Activated T-cell treated with anti-CD3 and anti-CD28 coated beads, Interleukin-2, amount 50 U/mL, for 48 hours (primary cell): ENCODE data around the gene SUOX.
"Not testable (repeated sequence)": the region's sequence is repeated elsewhere in the genome, so short reads cannot be mapped to it uniquely, and the experiment has no call there.

Source experiments
- DNase-seq, 2 experiments: peaks; one replicate each; pipeline ENCODE4 v3.0.0-alpha.2; 2020

Gene SUOX

GRCh38 chr12:55996715-55997534 lies at the start of gene SUOX:
TSS of gene SUOX (plus strand) at chr12:55997276. CDS start at chr12:56002222, 4,946 bp downstream.
- DNase-seq, result peak; percentile 48 to 60

- no peak for DNase-seq
These were observed 41.7 kb upstream of the SUOX start for GRCh38 chr12:55955344-55955743.

DNA sequence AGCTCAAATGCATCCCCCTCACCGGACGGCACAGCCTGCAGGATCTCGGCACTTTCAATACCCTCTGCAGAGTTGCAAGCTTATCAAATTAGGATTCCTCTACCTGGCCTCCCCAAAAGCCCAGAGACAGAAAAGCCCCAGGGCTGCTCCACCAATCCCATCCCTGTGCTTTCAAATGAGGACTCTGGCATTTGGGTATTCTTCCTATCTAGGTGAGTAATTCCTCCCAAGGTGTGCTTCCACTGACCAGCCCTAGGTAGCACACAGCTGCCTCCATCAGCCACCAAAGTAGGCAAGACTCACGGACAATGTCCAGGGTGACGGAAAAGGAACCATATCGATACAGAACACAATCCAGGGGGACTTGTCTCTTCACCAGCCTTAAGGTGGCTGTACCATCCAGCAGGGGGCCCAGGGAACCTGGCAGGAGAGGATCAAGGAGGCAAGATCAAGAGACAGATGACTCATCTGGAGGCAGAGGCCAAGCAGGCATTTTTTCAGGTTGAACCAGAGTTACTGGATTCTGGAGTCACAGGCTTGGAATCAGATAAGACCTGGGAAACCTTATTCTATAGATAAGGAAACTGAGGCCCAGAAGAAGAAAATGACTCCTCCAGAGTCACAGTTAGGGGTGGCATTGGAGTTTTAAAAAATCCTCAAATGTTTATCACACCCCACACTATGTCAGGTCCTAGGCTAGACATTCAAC lies 41.1 kb upstream of the SUOX start:
- peak; percentile 68 to 70 for DNase-seq

DNA sequence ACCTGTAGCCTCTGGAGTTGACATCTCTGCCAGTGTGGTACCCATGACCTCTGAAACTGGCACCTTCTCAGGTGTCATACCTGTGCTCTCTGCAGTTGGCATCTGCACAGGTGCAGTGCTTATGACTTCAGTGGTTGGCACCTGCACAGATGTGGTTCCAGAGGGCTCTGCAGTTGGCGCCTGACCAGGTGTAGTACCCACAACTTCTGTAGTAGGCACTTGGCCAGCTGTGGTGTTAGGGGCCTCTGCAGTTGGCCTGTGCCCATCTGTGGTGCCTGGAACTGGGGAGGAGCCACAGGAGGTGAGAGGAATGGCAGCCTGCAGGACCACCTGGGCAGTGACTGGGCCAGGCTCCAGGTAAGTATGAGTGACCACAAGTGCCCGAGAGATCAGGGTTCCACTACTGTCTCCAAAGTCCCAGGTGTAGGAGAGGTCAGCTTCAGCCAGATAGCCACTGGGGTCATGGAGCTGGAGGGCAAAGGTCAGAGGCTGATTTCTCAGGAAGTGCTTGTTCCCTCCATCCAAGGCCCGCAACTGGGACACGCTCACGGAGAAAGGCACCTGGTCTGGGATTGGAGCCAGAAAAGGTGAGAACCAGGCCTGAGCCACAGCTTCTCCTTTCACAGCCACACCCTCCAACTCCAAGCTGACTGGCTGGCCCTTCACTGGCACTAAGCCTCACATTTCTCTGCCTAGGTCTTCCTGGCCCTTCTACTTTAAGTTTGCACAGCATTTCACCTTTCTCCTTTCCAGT lies 39.8 kb upstream of the SUOX start:
- no peak for DNase-seq

DNA sequence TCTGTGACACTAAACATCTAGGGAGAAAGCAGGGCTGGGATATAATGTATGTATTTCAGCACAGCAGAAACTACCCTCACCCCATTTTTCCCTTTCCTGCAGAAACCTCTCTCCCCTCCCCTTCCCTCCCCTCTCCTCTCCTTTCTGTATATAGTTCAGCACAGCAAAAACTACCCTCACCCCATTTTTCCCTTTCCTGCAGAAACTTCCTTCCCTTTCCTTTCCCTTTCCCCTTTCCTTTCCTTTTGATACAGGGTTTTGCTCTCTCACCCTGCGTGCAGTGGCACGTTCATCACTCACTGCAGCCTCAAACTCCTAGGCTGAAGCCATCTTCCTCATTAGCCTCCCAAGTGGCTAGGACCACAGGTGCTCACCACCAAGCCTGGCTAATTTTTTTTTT lies 33.3 kb upstream of the SUOX start:
- no peak for DNase-seq

DNA sequence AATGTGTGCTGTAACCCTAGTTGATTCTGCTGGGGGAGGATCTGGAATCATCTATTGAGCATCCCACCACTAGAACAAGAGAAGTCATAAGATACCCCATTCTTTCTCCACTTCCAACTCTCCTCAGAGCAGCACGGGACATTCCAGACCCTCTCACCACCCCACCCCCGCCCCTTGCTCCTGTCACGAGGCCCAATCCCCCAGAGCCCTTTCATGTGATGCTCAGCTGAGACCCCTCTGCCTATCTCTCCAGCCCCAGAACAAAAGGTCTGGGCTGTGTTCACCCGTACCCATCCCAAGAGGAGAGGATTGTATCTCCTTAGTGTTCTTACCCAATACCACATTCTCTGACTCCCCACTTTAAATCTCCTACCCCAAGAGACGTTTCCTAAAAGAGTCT lies 31.8 kb upstream of the SUOX start:
- DNase-seq, result no peak

DNA sequence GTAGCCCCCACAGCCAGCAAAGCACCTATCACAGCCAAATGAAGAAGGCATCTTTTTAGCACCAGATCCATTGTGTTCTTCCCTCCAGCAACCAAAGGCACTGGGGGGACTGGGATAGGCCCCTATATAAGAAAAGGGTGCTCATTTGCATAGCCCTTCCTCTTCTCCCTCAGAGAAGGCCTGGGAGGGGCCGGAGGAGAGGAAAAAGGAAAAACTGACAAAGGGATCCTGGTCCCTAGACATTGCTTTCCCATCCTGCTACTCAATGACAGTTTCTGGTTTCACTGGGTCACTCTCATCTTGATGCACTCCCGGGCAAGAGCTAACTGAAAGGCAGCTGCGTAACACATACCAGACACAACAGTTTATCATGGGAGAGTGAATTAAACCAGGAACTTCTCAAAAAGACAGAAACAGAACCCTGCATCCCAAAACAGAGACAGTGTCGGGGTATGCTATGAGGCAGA lies 31.1 kb upstream of the SUOX start, which contains the start of gene PMEL:
PMEL (minus strand) TSS at position 102 of the 467 bp plus-strand sequence; CDS start at position 71, 31 bp downstream.
- no peak for DNase-seq

- DNase-seq, result peak; percentile 97 to 98
These were observed 30.4 kb upstream of the SUOX start, which contains the start of gene CDK2 for GRCh38 chr12:55966408-55967281. TSS of gene CDK2 (plus strand) at chr12:55966830. CDS start at chr12:55967009, 179 bp downstream.

DNA sequence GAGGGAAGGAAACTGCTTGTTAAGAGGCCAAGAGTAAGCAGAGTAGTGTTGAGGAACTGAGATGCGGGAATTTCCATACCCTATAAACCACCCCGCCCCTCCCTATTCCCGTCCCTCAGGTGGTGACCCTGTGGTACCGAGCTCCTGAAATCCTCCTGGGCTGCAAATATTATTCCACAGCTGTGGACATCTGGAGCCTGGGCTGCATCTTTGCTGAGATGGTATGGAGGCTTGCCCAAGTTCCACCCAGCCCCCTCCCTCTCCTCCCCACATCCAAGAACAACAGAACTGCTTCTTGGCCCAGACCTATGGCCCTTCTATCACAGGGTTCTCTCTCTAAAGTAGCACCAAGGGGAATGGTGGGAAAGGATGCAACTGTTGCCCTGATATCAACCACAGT lies 27.7 kb upstream of the SUOX start:
- DNase-seq, result no peak

GRCh38 chr12:55970775-55971174 lies 26.3 kb upstream of the SUOX start:
- no peak for DNase-seq

DNA sequence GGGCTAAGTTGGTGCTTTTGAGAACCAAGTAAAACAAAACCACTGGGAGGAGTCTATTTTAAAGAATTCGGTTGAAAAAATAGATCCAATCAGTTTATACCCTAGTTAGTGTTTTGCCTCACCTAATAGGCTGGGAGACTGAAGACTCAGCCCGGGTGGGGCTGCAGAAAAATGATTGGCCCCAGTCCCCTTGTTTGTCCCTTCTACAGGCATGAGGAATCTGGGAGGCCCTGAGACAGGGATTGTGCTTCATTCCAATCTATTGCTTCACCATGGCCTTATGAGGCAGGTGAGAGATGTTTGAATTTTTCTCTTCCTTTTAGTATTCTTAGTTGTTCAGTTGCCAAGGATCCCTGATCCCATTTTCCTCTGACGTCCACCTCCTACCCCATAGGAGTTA lies 25.0 kb upstream of the SUOX start:
- no peak for DNase-seq

DNA sequence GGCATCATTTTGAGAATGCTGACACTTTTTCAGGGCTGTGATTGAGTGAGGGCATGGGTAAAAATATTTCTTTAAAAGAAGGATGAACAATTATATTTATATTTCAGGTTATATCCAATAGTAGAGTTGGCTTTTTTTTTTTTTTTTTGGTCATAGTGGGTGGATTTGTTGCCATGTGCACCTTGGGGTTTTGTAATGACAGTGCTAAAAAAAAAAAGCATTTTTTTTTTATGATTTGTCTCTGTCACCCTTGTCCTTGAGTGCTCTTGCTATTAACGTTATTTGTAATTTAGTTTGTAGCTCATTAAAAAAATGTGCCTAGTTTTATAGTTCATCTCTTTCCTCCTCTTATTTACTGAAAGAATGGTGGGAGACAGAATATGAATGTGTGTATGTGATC lies 24.6 kb upstream of the SUOX start:
- no peak for DNase-seq

DNA sequence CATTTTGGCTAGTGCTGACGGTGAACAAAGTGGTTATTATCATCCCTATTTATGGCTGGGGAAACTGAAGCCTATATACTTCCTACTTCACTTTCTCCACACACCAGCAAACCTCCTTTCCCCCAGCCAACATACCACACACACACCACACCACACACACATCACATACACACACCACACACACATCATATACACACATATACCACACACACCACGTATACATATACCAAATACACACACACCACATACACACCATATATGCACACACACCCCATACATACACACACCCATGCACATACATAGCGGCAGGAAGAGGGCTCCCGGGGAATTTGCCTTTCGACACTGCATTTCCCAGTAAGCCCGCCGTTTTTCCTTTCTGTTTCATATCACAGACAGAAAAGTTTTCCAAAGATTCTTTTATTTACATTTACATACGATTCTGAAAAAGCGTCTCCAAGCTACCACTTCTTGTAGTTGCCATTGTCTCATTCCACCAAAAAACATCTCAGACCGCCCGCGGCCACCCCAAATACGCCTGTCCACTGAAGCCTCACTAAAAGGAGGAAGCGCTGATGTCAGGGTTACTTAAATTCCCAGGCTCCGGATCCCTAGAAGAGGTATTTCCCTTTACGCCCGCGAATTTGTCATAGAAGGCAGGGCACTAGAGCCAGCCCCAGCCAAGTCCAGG lies 24.0 kb upstream of the SUOX start:
- no peak for DNase-seq

GRCh38 chr12:55973599-55974307 lies 23.3 kb upstream of the SUOX start, which contains the start of gene RAB5B:
TSS of gene RAB5B (plus strand) at chr12:55974078. CDS start at chr12:55986961, 12,883 bp downstream.
- DNase-seq, result peak; percentile 97 to 98

DNA sequence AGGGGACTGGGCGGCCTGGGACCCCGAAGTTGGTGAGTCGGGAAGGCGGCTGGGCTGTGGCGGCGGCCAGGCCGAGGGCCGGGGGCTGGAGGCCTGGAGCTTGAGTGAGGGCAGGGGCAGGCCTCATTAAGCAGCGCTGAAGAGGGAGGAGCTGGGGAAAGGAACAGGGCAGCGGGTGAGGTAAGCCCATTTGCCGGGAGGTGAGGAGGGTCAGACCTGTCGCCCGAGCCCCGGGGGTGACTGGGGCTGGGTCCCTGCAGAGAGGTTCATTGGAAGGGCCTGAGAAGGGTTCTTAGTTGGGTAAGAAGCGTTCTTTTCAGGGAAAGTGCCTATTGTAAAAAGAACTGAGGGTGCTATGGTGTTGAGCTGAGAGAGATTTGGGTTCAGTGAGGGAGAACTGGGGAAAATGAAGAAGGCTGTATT lies 22.8 kb upstream of the SUOX start:
- no peak for DNase-seq

GRCh38 chr12:55978393-55978792 lies 18.7 kb upstream of the SUOX start:
- no peak for DNase-seq

DNA sequence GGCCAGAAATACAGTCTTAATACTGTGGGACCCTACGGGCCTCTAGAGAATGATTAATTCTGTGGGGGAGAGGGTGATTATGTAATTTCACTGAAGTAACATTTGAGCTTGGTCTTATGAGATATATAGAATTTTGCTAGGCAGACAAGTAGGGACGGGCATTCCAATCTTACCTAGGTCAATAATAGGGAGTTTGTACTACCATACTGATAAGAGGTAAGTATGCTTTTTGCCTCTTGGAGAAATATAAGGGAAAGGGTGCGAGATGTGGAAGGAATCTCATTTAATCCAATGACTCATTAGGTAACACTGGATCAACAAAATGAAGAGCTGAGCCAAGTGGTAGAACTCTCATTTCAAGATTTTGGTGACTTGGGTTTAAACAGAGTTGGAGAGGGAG lies 18.0 kb upstream of the SUOX start:
- no peak for DNase-seq

GRCh38 chr12:55981882-55982281 lies 15.2 kb upstream of the SUOX start:
- DNase-seq, result not testable (repeated sequence)

- no peak for DNase-seq
These were observed 14.6 kb upstream of the SUOX start for GRCh38 chr12:55982319-55982936.

- no peak for DNase-seq
These were observed 13.7 kb upstream of the SUOX start for GRCh38 chr12:55983232-55983842.
